Effector memory CD8-positive, alpha-beta T cell (primary cell): Measurements from ENCODE around the gene CLVS2.

ENCODE experiments used
- ATAC-seq: fragments of 150-1000 bp; cut with Tn5 transposase; replicated peaks from 2 replicates; pipeline ENCODE4 v1.10.0; 2021; ENCODE audit warnings: mild to moderate bottlenecking, moderate library complexity
- DNase-seq, 3 experiments: peaks; one replicate each; pipeline ENCODE4 v3.0.0; 2021
- H3K27ac Mint-ChIP-seq, 2 donors: one replicate each; pipeline ENCODE4 v1.8.0; 2022; ENCODE audit warnings: mild to moderate bottlenecking in 2 of 2, mixed read lengths in 2 of 2, moderate library complexity in 2 of 2
- H3K27me3 Mint-ChIP-seq, 2 donors: one replicate each; pipeline ENCODE4 v1.8.0; 2022; ENCODE audit warnings: mixed read lengths in 2 of 2
- H3K36me3 Mint-ChIP-seq: one replicate; pipeline ENCODE4 v1.8.0; 2022; ENCODE audit warnings: mild to moderate bottlenecking, moderate library complexity, mixed read lengths; ENCODE audit not compliant: insufficient read depth
- H3K4me1 Mint-ChIP-seq, 2 donors: one replicate each; pipeline ENCODE4 v1.8.0; 2022; ENCODE audit warnings: low read depth in 2 of 2, mixed read lengths in 2 of 2
- H3K4me3 Mint-ChIP-seq, 2 donors: one replicate each; pipeline ENCODE4 v1.8.0; 2022; ENCODE audit warnings: mild to moderate bottlenecking in 2 of 2, mixed read lengths in 2 of 2, moderate library complexity in 2 of 2
- H3K9me3 Mint-ChIP-seq, 2 donors: one replicate each; pipeline ENCODE4 v1.8.0; 2022; ENCODE audit warnings: mixed read lengths in 2 of 2
- total RNA-seq, 9 experiments: gene quantifications; one replicate each; lab custom pipeline; 2026; lab: John Stamatoyannopoulos, UW

Gene CLVS2
- 0 to 0.03 (median 0) reads per million in 9 experiments for total RNA-seq

GRCh38 chr6:122995921-122996793 is at the start of gene CLVS2:
CLVS2 (plus strand) TSS chr6:122996235; CDS start chr6:122997778, 1,543 bp downstream.
- Mint-ChIP-seq H3K9me3 (no peaks in the 10 kb centered on the region), H3K4me1 (no peaks in the 10 kb centered on the region), H3K4me3 (no peak within 1 kb of the TSS), H3K27ac (no peak within 1 kb of the TSS), H3K27me3 (peaks cover 0 to 28% of the 10 kb centered on the region in 2 donors), H3K36me3 (no peaks in the 10 kb centered on the region)
- DNase-seq, result no peak
- ATAC-seq, result no peak

DNA sequence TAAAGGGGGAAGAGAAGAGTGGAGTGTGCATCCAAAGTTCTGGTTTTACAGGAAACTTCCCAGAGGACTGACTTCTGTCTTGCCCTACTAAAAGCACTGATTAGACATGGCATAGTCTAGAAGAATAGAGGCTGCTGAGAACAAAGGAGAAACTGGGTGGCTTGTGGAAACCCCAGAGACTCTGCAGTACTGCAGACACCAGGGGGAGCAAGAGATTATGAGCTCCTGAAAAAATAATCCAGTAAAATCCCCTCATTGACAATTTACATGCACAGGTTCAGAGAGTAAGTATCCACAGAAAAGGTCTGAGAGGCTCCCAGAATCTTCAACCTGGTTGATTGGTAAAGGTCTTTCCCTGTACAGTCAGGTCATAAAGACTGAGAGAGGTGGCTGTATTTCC is 48.7 kb upstream of the CLVS2 start:
- ATAC-seq (no peak), DNase-seq (no peak)
- no peaks in the 10 kb centered on the region for H3K36me3 Mint-ChIP-seq
- no peak overlapping the region for H3K4me3 Mint-ChIP-seq
- no peaks in the 10 kb centered on the region for H3K27me3 Mint-ChIP-seq
- peaks cover 6 to 10% of the 10 kb centered on the region in 2 donors for H3K9me3 Mint-ChIP-seq
- no peak overlapping the region for H3K27ac Mint-ChIP-seq
- H3K4me1 Mint-ChIP-seq, result no peaks in the 10 kb centered on the region

GRCh38 chr6:122953766-122954165 is 42.3 kb upstream of the CLVS2 start:
- H3K27me3 Mint-ChIP-seq, result no peaks in the 10 kb centered on the region
- no peak for DNase-seq
- no peaks in the 10 kb centered on the region for H3K4me1 Mint-ChIP-seq
- peaks cover 8 to 24% of the 10 kb centered on the region in 2 donors for H3K9me3 Mint-ChIP-seq
- H3K27ac Mint-ChIP-seq, result no peak overlapping the region
- no peaks in the 10 kb centered on the region for H3K36me3 Mint-ChIP-seq
- H3K4me3 Mint-ChIP-seq, result no peak overlapping the region
- no peak for ATAC-seq

DNA sequence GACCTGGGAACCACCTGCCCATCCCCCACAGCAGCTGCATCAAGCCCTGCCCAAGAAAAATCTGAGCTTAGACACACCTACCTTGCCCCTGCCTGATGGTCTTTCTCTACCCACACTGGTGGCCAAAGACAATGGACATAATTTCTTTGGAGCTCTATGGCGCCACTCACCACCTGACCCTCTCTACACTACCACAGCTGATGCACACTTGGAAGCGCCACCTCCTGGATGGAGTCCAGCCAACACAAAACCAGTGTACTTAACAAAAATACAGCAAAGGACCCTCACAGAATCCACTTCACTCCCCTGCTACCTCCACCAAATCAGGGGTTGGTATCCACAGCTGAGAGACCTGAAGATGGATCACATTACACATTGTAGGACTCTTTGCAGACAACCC is 39.7 kb upstream of the CLVS2 start:
- Mint-ChIP-seq H3K4me3 (no peak overlapping the region), H3K27ac (no peak overlapping the region), H3K4me1 (no peaks in the 10 kb centered on the region), H3K9me3 (peaks cover 14 to 31% of the 10 kb centered on the region in 2 donors), H3K27me3 (no peaks in the 10 kb centered on the region), H3K36me3 (no peaks in the 10 kb centered on the region)
- ATAC-seq, result no peak
- no peak for DNase-seq

DNA sequence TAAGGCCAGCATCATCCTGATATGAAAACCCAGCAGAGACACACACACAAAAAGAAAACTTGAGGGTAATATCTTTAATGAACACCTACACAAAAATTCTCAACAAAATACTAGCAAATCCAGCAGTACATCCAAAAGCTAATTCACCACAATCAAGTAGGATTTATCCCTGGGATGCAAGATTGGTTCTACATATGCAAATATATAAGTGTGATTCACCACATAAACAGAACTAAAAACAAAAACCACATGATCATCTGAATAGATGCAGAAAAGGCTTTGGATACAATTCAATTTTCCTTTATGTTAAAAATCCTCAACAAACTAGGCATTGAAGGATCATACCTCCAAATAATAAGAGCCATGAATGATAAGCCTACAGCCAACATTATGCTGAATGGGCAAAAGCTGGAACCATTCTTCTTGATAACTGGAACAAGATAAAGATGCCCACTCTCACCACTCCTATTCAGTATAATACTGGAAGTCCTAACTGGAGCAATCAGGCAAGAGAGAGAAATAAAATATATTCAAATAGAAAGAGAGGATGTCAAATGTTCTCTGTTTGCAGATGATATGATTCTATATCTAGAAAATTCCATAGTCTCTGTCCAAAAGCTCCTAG is 33.9 kb upstream of the CLVS2 start:
- no peak for ATAC-seq
- Mint-ChIP-seq H3K4me3 (no peak overlapping the region), H3K36me3 (no peaks in the 10 kb centered on the region), H3K9me3 (peaks cover 12 to 25% of the 10 kb centered on the region in 2 donors), H3K27ac (no peak overlapping the region), H3K4me1 (no peaks in the 10 kb centered on the region), H3K27me3 (no peaks in the 10 kb centered on the region)
- no peak for DNase-seq

DNA sequence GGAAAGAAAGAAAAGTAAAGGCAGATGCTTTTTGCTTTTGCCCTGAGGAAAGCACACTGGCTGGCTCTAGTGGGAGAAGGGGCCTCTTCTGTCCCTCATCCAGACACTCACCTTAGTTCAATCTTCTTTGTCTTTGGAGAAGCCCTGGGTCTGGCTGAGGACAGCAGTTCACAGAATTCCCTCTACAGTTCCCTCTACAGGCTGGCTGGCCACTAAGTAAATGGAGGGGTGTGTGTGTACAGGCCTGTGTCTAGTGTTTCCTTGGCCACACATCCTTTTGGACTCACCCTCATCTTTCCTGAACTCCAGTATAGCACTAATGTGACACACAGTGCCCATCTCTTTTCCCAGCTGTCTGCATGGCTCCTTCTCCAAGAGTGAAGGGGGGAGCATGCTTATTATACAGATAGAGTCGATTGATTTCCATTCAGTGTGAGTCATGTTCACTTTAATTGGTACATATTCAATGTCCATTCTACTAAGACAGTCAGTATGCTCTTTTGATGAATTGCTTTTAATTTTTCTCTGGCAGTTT is 26.0 kb upstream of the CLVS2 start:
- Mint-ChIP-seq H3K4me3 (no peak overlapping the region), H3K36me3 (no peaks in the 10 kb centered on the region), H3K4me1 (no peaks in the 10 kb centered on the region), H3K9me3 (peaks cover 2 to 5% of the 10 kb centered on the region in 2 donors), H3K27me3 (no peaks in the 10 kb centered on the region), H3K27ac (no peak overlapping the region)
- ATAC-seq (no peak), DNase-seq (no peak)

GRCh38 chr6:122977180-122977579 is 18.9 kb upstream of the CLVS2 start:
- no peaks in the 10 kb centered on the region for H3K9me3 Mint-ChIP-seq
- H3K27ac Mint-ChIP-seq, result no peak overlapping the region
- no peak for DNase-seq
- no peak for ATAC-seq
- H3K4me1 Mint-ChIP-seq, result no peaks in the 10 kb centered on the region
- no peaks in the 10 kb centered on the region for H3K27me3 Mint-ChIP-seq
- H3K36me3 Mint-ChIP-seq, result no peaks in the 10 kb centered on the region
- no peak overlapping the region for H3K4me3 Mint-ChIP-seq

DNA sequence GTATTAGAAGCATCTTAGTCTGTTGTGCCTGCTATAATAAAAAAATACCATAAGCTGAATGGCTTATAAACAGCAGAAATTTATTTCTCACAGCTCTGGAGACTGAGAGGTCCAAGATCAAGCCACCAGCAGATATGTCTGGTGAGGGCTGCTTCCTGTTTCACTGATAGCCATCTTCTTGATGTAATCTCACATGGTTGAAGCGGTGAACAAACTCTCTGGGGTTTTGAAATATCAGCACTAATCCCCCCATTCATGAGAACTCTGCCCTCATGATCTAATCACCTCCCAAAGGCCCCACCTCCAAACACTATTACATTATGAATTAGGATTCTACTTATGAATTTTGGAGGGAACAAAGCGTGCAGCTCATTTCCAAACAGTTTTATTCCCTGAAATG is 11.6 kb upstream of the CLVS2 start:
- ATAC-seq, result no peak
- no peak for DNase-seq
- H3K27ac Mint-ChIP-seq, result no peak overlapping the region

GRCh38 chr6:122994256-122994655 is 1.8 kb upstream of the CLVS2 start:
- Mint-ChIP-seq H3K36me3 (no peaks in the 10 kb centered on the region), H3K9me3 (peaks cover 3 to 5% of the 10 kb centered on the region in 2 donors), H3K4me1 (no peaks in the 10 kb centered on the region), H3K4me3 (no peak overlapping the region), H3K27ac (no peak overlapping the region), H3K27me3 (peaks cover 0 to 28% of the 10 kb centered on the region in 2 donors)
- ATAC-seq, result no peak
- no peak for DNase-seq

More for the DNA sequence above, 11.6 kb upstream of the CLVS2 start:
- Mint-ChIP-seq H3K4me1 (no peaks in the 10 kb centered on the region), H3K36me3 (no peaks in the 10 kb centered on the region), H3K4me3 (no peak overlapping the region), H3K27me3 (no peaks in the 10 kb centered on the region), H3K9me3 (peaks cover 9 to 14% of the 10 kb centered on the region in 2 donors)

GRCh38 chr6:122996794-122997505 is 915 bp downstream of the CLVS2 start:
- no peaks in the 10 kb centered on the region for H3K4me1 Mint-ChIP-seq
- no peak overlapping the region for H3K4me3 Mint-ChIP-seq
- H3K9me3 Mint-ChIP-seq, result peaks cover 0 to 3% of the 10 kb centered on the region in 2 donors
- ATAC-seq (no peak), DNase-seq (no peak)
- H3K27me3 Mint-ChIP-seq, result peaks cover 0 to 28% of the 10 kb centered on the region in 2 donors
- no peak overlapping the region for H3K27ac Mint-ChIP-seq
- H3K36me3 Mint-ChIP-seq, result no peaks in the 10 kb centered on the region

GRCh38 chr6:122997541-122998150 is 1.6 kb downstream of the CLVS2 start:
- Mint-ChIP-seq H3K27me3 (peaks cover 0 to 28% of the 10 kb centered on the region in 2 donors), H3K4me1 (no peaks in the 10 kb centered on the region), H3K9me3 (peaks cover 0 to 3% of the 10 kb centered on the region in 2 donors), H3K36me3 (no peaks in the 10 kb centered on the region), H3K27ac (no peak overlapping the region), H3K4me3 (no peak overlapping the region)
- ATAC-seq (no peak), DNase-seq (no peak)

- H3K4me3 Mint-ChIP-seq, result no peak overlapping the region
- H3K9me3 Mint-ChIP-seq, result peaks cover 0 to 3% of the 10 kb centered on the region in 2 donors
- no peak for ATAC-seq
- H3K36me3 Mint-ChIP-seq, result no peaks in the 10 kb centered on the region
- H3K4me1 Mint-ChIP-seq, result no peaks in the 10 kb centered on the region
- DNase-seq, result no peak
- H3K27me3 Mint-ChIP-seq, result peaks cover 0 to 28% of the 10 kb centered on the region in 2 donors
- H3K27ac Mint-ChIP-seq, result no peak overlapping the region
These were observed 2.5 kb downstream of the CLVS2 start for GRCh38 chr6:122998403-122998975.
